Stimulated activated CD4-positive, alpha-beta T cell treated with anti-CD3 and anti-CD28 coated beads, Interleukin-4, amount 100 ng/mL, for 1 hour (primary cell): ENCODE data around the gene DEPDC4.
A peak's percentile ranks its signal among the peaks of the same experiment; 100 is the strongest.
"Not testable (repeated sequence)": the region's sequence is repeated elsewhere in the genome, so short reads cannot be mapped to it uniquely, and the experiment has no call there.

Experiments used
- DNase-seq: peaks from one replicate; pipeline ENCODE4 v3.0.0-alpha.2; 2020

The DEPDC4 gene

GRCh38 chr12:100266835-100267602 is at the start of gene DEPDC4, which contains the start of gene SCYL2:
Gene DEPDC4, minus strand, starts transcription at chr12:100267079. Its CDS starts 3 bp downstream, at chr12:100267076.
Gene SCYL2, plus strand, starts transcription at chr12:100267177. Its CDS starts 15,794 bp downstream, at chr12:100282971.
- peak; percentile 90 for DNase-seq

GRCh38 chr12:100311317-100311716 is 44.4 kb upstream of the DEPDC4 start:
- no peak for DNase-seq

GRCh38 chr12:100308138-100308537 is 41.3 kb upstream of the DEPDC4 start:
- not testable (repeated sequence) for DNase-seq

- not testable (repeated sequence) for DNase-seq
Measured at GRCh38 chr12:100304334-100304733, 37.5 kb upstream of the DEPDC4 start.

- no peak for DNase-seq
Measured at GRCh38 chr12:100303831-100304230, 37.0 kb upstream of the DEPDC4 start.

- DNase-seq: no peak
Measured at GRCh38 chr12:100302081-100302480, 35.2 kb upstream of the DEPDC4 start.

- no peak for DNase-seq
Measured at GRCh38 chr12:100295764-100296555, 29.1 kb upstream of the DEPDC4 start.

DNA sequence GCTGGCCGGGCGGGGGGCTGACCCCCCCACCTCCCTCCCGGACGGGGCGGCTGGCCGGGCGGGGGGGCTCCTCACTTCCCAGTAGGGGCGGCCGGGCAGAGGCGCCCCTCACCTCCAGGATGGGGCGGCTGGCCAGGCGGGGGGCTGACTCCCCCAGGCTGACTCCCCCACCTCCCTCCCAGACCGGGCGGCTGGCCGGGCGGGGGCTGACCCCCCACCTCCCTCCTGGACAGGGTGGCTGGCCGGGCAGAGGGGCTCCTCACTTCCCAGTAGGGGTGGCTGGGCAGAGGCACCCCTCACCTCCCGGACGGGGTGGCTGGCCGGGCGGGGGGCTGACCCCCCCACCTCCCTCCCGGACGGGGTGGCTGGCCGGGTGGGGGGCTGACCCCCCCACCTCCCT is 27.5 kb upstream of the DEPDC4 start:
- not testable (repeated sequence) for DNase-seq

DNA sequence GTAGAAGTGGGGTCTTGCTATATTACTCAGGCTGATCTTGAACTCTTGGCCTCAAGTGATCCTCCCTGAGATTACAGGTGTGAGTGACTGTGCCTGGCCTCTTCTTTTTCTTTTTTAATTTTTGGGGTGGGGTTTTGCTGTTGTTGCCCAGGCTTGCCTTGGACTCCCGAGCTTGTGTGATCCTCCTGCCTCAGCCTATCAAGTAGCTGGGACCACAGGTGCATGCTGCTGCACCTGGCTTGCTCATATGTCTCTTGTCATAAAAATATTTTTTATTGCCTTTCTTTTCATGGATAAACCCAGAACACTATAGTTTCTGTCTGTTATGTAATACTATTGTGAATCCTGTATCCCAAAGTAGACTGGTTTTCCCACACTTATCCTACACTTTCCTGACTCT is 26.1 kb upstream of the DEPDC4 start:
- DNase-seq: no peak

GRCh38 chr12:100290016-100290415 is 23.1 kb upstream of the DEPDC4 start:
- no peak for DNase-seq

- DNase-seq: no peak
Measured at GRCh38 chr12:100289038-100289437, 22.2 kb upstream of the DEPDC4 start.

DNA sequence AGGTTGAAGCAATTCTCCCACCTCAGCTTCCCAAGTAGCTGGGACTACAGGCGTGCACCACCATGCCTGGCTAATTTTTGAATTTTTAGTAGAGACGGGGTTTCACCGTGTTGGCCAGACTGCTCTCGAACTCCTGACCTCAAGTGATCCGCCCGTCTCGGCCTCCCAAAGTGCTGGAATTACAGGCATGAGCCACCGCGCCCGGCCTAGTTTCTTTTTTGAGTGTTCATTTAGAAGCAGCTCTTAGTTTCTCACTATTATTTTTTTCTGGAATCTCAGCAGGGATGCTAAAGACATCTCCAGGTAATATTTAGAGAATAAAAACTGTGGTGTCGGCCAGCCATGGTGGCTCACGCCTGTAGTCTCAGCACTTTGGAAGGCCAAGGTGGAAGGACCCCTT is 17.7 kb upstream of the DEPDC4 start:
- DNase-seq: not testable (repeated sequence)

- DNase-seq: no peak
Measured at GRCh38 chr12:100279607-100280244, 12.8 kb upstream of the DEPDC4 start.

- no peak for DNase-seq
Measured at GRCh38 chr12:100279159-100279558, 12.3 kb upstream of the DEPDC4 start.

DNA sequence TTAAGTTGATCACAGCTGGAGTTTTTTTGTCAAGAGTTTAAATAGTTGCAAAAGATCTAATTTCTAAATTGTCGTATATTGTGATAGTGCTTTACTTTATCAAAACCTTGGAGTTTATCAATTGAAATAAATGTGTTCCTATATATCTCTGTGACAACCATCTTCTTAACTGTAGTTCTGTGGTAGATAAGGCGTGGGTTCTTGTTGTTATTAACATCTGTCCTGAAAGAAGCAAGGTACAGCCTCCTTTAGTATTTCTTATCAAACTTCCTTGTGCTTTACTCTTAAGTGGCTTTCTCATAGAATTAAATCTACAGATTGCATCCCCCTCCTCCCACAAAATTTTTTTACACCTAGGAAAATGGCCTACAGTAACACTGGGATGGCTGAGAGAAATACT is 7.4 kb upstream of the DEPDC4 start:
- no peak for DNase-seq

GRCh38 chr12:100273782-100274181 is 6.9 kb upstream of the DEPDC4 start:
- no peak for DNase-seq

DNA sequence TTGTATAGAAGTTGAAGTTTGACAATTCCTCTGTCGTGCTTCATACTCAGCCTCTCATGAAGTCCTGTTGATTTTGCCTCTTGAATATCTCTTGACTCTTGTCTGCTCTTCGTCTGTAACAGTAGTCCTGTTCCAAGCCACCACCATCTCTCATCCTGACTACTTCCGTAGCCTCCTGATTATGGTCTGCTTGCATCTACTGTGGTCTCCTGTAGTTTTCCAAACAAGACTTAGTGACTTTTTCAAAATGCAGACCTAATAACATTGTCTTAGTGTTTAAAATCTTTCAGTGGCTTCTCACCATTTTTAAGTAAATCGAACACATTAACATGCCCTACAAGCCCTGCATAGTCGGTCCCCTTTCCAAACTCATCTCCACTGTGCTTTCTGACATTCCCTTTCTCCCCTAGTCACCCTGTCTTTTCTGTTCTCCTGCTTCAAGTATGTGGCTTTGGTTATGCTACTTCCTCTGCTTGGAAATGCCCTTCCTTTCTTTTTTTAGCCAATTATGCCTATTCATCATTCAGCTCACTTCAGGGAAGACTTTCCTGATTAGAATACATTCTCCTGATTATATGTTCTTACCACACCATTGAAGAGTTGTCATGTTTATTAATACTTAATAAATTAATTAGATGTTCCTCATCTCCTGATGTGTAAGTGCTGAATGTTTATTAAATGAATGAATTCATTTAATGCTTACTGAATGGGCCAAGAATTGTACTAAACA is 2.1 kb upstream of the DEPDC4 start:
- no peak for DNase-seq

DNA sequence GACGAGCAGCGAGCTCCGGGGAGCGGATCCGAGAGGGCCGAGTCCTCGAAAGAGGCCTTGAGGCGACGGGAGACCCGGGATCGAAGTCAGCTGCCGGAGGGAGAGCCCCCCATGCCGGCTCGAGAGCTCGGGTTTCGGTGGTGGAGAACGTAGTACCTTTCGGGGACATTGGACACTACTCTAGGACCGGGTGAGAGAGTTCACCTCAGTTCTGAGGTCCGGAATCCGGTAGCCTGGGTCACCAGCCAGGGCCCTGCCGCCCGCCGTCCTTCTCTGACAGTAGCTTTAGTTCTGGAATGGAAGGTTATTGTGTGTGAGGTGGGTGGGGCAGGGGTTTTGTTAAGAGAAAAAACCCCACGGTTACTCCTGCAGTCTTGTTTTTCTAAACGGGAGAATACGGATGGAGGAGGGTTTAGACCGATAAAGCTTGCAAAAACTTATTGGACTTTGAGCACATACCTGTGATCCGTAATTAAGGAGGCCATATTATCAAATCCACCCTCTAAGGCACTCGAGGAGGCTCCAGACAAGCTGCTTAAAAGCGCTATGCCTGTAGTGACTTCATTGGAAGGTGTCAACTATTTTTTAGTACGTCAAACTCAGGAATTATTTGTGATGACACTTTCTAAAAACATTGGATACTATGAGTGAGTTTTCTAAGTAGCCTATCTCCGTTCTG is 863 bp upstream of the DEPDC4 start:
- no peak for DNase-seq

- DNase-seq: peak; percentile 95
Measured at GRCh38 chr12:100266585-100266834, 369 bp downstream of the DEPDC4 start.

- no peak for DNase-seq
Measured at GRCh38 chr12:100265732-100266584, 921 bp downstream of the DEPDC4 start.

- DNase-seq: not testable (repeated sequence)
Measured at GRCh38 chr12:100265107-100265506, 1.8 kb downstream of the DEPDC4 start.

- DNase-seq: no peak
Measured at GRCh38 chr12:100263131-100263530, 3.7 kb downstream of the DEPDC4 start.
